ENCODE measurements around the gene NRARP. TPM values are rescaled to one million over a fixed set of nuclear protein-coding genes. Genes with fewer than 3 reads are reported as not detected.

The NRARP gene
- total RNA-seq, 1 experiment from 2014 or later: 22.2 TPM

GRCh38 chr9:137293094-137293481 is 9.0 kb downstream of the NRARP start:
- ChIA-PET RAD21 (ENCODE audit: low non-redundant PET in 1 of 2, low total read pairs in 2 of 2, uncharacterized antibody in 2 of 2, unreplicated experiment in 2 of 2) (no interaction called here), CTCF (no interaction called here), POLR2A (no interaction called here)
- intact Hi-C loops (cut with micrococcal nuclease): loop anchor here (5.0 kb wide), 1 partner anchor 129 kb away; the partner anchor contains the start of genes EXD3 and NOXA1
- no peak for ATAC-seq
- Histone ChIP-seq H3K27ac (ENCODE audit: low read depth, low read length) (no peak overlapping the region), H2AFZ (ENCODE audit: low read depth, low read length, poor library complexity, severe bottlenecking) (no peak overlapping the region), H3K9me2 (ENCODE audit: insufficient read depth) (no peaks in the 10 kb centered on the region), H3K4me3 (replicated peaks in 1 of 2; ENCODE audit: low read depth in 1 of 2, low read length in 2 of 2) (no peak overlapping the region), H3K79me2 (ENCODE audit: insufficient read depth, low read length) (no peaks in the 10 kb centered on the region), H3K4me1 (ENCODE audit: control insufficient read depth in 1 of 2, insufficient read depth in 2 of 2, low read length in 2 of 2) (peaks cover 22 to 45% of the 10 kb centered on the region in 2 experiments), H3K4me2 (ENCODE audit: low read length) (no peak overlapping the region), H3K27me3 (ENCODE audit: insufficient read depth, low read length) (no peaks in the 10 kb centered on the region), H3K9me3 (ENCODE audit: control insufficient read depth in 1 of 2, insufficient read depth in 1 of 2, low read depth in 1 of 2, low read length in 2 of 2) (no peaks in the 10 kb centered on the region), H3K36me3 (ENCODE audit: control insufficient read depth in 1 of 2, insufficient read depth in 2 of 2, low read length in 2 of 2) (no peaks in the 10 kb centered on the region), H3K9ac (ENCODE audit: low read length) (no peak overlapping the region), H4K20me1 (ENCODE audit: insufficient read depth) (no peaks in the 10 kb centered on the region)
- no peak for DNase-seq (ENCODE audit: low read depth, low spot score)
- TF ChIP-seq YY1 (IDR thresholded peaks at IDR 0.05; ENCODE audit: extremely low read depth, insufficient replicate concordance, low read depth, low read length) (no peak), RAD21 (IDR thresholded peaks at IDR 0.05; ENCODE audit: low read depth) (no peak), MAX (IDR thresholded peaks at IDR 0.05) (no peak)
- no TSS peak for BruUV-seq (replicated peaks)

- Histone ChIP-seq H4K20me1 (ENCODE audit: insufficient read depth) (no peaks in the 10 kb centered on the region), H3K27me3 (ENCODE audit: insufficient read depth, low read length) (no peaks in the 10 kb centered on the region), H3K4me2 (ENCODE audit: low read length) (no peak overlapping the region), H3K27ac (ENCODE audit: low read depth, low read length) (no peak overlapping the region), H2AFZ (ENCODE audit: low read depth, low read length, poor library complexity, severe bottlenecking) (no peak overlapping the region), H3K9me2 (ENCODE audit: insufficient read depth) (no peaks in the 10 kb centered on the region), H3K36me3 (ENCODE audit: control insufficient read depth in 1 of 2, insufficient read depth in 2 of 2, low read length in 2 of 2) (no peaks in the 10 kb centered on the region; a peak in 1 of 4 replicates), H3K9me3 (ENCODE audit: control insufficient read depth in 1 of 2, insufficient read depth in 1 of 2, low read depth in 1 of 2, low read length in 2 of 2) (no peaks in the 10 kb centered on the region), H3K4me1 (ENCODE audit: control insufficient read depth in 1 of 2, insufficient read depth in 2 of 2, low read length in 2 of 2) (peaks cover 3 to 8% of the 10 kb centered on the region in 2 experiments; a peak in 2 of 4 replicates), H3K4me3 (replicated peaks in 1 of 2; ENCODE audit: low read depth in 1 of 2, low read length in 2 of 2) (no peak overlapping the region), H3K9ac (ENCODE audit: low read length) (no peak overlapping the region), H3K79me2 (ENCODE audit: insufficient read depth, low read length) (no peaks in the 10 kb centered on the region)
- intact Hi-C loops (cut with micrococcal nuclease): loop anchor here (2.0 to 10.0 kb wide), 2 partner anchors 120 to 238 kb away; no protein-coding TSS in a partner anchor
- ChIA-PET POLR2A (interaction anchor here (0.7 to 2.0 kb wide), 6 partner anchors 10 to 325 kb away, joined by 3 to 14 read pairs (median 4); partner anchors contain the start of genes NRARP, TOR4A and TUBB4B), RAD21 (ENCODE audit: low non-redundant PET in 1 of 2, low total read pairs in 2 of 2, uncharacterized antibody in 2 of 2, unreplicated experiment in 2 of 2) (interaction anchor here (0.5 to 1.6 kb wide), 6 partner anchors 10 to 218 kb away, joined by 3 to 5 read pairs (median 3); partner anchors contain the start of genes EXD3 (in 1 of the 2), NOXA1 (in 1 of the 2), NRARP (in 1 of the 2) and TOR4A (in 1 of the 2)), CTCF (interaction anchor here (0.6 to 1.9 kb wide), 17 partner anchors 10 to 258 kb away, joined by 3 to 18 read pairs (median 4); partner anchors contain the start of genes EXD3, NOXA1, NRARP and TOR4A)
- BruUV-seq (replicated peaks): no TSS peak
- peak; percentile 72 for DNase-seq (ENCODE audit: low read depth, low spot score)
- peak; percentile 99 for ATAC-seq
- TF ChIP-seq EZH2 (IDR thresholded peaks at IDR 0.05) (no peak), SP1 (IDR thresholded peaks at IDR 0.05; ENCODE audit: low read depth) (no peak), ZBTB33 (IDR thresholded peaks at IDR 0.05; ENCODE audit: extremely low read depth, insufficient replicate concordance, low read length) (no peak), MAX (IDR thresholded peaks at IDR 0.05) (peak; percentile 96), FOSL1 (IDR thresholded peaks at IDR 0.05; ENCODE audit: low read depth) (no peak), EGR1 (IDR thresholded peaks at IDR 0.05; ENCODE audit: low read depth) (no peak), TCF7L2 (IDR thresholded peaks at IDR 0.05; ENCODE audit: borderline replicate concordance, extremely low read depth, insufficient read depth, insufficient read length) (no peak), CBX3 (IDR thresholded peaks at IDR 0.05; ENCODE audit: low read depth) (peak; percentile 54; the same call in 1 of the 2 replicates), YY1 (IDR thresholded peaks at IDR 0.05; ENCODE audit: extremely low read depth, insufficient replicate concordance, low read depth, low read length) (no peak), REST (IDR thresholded peaks at IDR 0.05; ENCODE audit: low read depth) (no peak), CEBPB (IDR thresholded peaks at IDR 0.05; ENCODE audit: low read depth) (no peak), RAD21 (IDR thresholded peaks at IDR 0.05; ENCODE audit: low read depth) (peak; percentile 87)
Measured at GRCh38 chr9:137286975-137287383, 15.1 kb downstream of the NRARP start.
